GM12878 (cell line): ENCODE measurements around the gene CFAP70. TPM values are rescaled to one million over a fixed set of nuclear protein-coding genes. Genes with fewer than 3 reads are reported as not detected.

ENCODE experiments used
- ATAC-seq: fragments of 200-7000 bp; cut with Tn5 transposase; 3 replicates; pipeline ENCODE4 v1.9.1; 2020; ENCODE audit warnings: mild to moderate bottlenecking, moderate library complexity
- BruUV-seq: library from RNA; stranded (reverse); fragments of 400-500 nt; replicated peaks from 2 replicates; lab custom pipeline; 2021; lab: Mats Ljungman, UMichigan
- CTCF ChIA-PET: fragments of 300-600 bp; sonication (Branson Sonifier 250); formaldehyde crosslinking; extraction: SDS; loops from one replicate; lab custom pipeline; 2021; ENCODE audit warnings: inconsistent platforms; lab: Yijun Ruan, JAX
- POLR2A ChIA-PET: fragments of 350-600 bp; formaldehyde crosslinking; extraction: SDS; loops from one replicate; lab custom pipeline; 2021; ENCODE audit warnings: inconsistent platforms; lab: Charles Lee
- RAD21 ChIA-PET: fragments of 300-600 bp; sonication (Branson Sonifier 250); formaldehyde crosslinking; loops from one replicate; lab custom pipeline; 2023; ENCODE audit warnings: antibody characterized with exemption; ENCODE audit not compliant: unreplicated experiment; lab: Charles Lee
- SMC1A ChIA-PET: fragments of 300-600 bp; sonication (Branson Sonifier 250); formaldehyde crosslinking; loops from one replicate; lab custom pipeline; 2023; ENCODE audit not compliant: unreplicated experiment, uncharacterized antibody; lab: Charles Lee
- DNase-seq: peaks from one replicate; pipeline ENCODE4 v3.0.0-alpha.2; 2011; ENCODE audit warnings: low read depth, low spot score
- FAIRE-seq: peaks from 3 replicates; lab custom pipeline; 2011; peaks lifted over from hg19 to GRCh38; lab: Jason Lieb, UNC
- H2AFZ ChIP-seq: 2 replicates; pipeline ENCODE4 v1.6.0; 2011; ENCODE audit warnings: low read depth, low read length, control low read depth; ENCODE audit not compliant: control insufficient read depth
- H3K27ac ChIP-seq: 2 replicates; pipeline ENCODE4 v1.5.1; 2011; ENCODE audit warnings: control low read depth; ENCODE audit not compliant: control insufficient read depth, insufficient read depth
- H3K27me3 ChIP-seq, 2 experiments: replicated peaks in 1 of 2; 2 replicates each; pipeline versions ENCODE4 v1.6.0 to v1.6.1; 2011; ENCODE audit warnings: low read length in 1 of 2; ENCODE audit not compliant: control insufficient read depth in 2 of 2, insufficient read depth in 2 of 2
- H3K36me3 ChIP-seq, 2 experiments: 2 replicates each; pipeline ENCODE4 v1.5.1; 2011; ENCODE audit warnings: low read length in 1 of 2; ENCODE audit not compliant: control insufficient read depth in 2 of 2, insufficient read depth in 2 of 2
- H3K4me1 ChIP-seq: 2 replicates; pipeline ENCODE4 v1.6.1; 2011; ENCODE audit warnings: mild to moderate bottlenecking, low read length, moderate library complexity, mixed read lengths; ENCODE audit not compliant: control insufficient read depth, insufficient read depth
- H3K4me2 ChIP-seq: 2 replicates; pipeline ENCODE4 v1.6.0; 2011; ENCODE audit warnings: control low read depth; ENCODE audit not compliant: control insufficient read depth, insufficient read depth
- H3K4me3 ChIP-seq: fragments of 200-600 bp; sonication (generic); 2 replicates; pipeline ENCODE4 v1.5.1; 2016
- H3K79me2 ChIP-seq: 2 replicates; pipeline ENCODE4 v1.6.0; 2011; ENCODE audit warnings: low read length; ENCODE audit not compliant: control insufficient read depth, insufficient read depth
- H3K9ac ChIP-seq: 2 replicates; pipeline ENCODE4 v1.8.0; 2011; ENCODE audit warnings: low read length, control low read depth, mixed read lengths; ENCODE audit not compliant: control insufficient read depth, insufficient read depth
- H3K9me3 ChIP-seq: replicated peaks from 3 replicates; pipeline ENCODE4 v1.5.1; 2011; ENCODE audit warnings: mild to moderate bottlenecking, low read length; ENCODE audit not compliant: control insufficient read depth, insufficient read depth
- H4K20me1 ChIP-seq: 2 replicates; pipeline ENCODE4 v1.6.0; 2011; ENCODE audit not compliant: control insufficient read depth, insufficient read depth
- ATF2 ChIP-seq: IDR thresholded peaks from 2 replicates; pipeline ENCODE4 v1.6.1; 2012; ENCODE audit warnings: low read length, inconsistent platforms
- FOS ChIP-seq: IDR thresholded peaks from 3 replicates; pipeline ENCODE4 v1.6.1; 2011; ENCODE audit warnings: borderline replicate concordance; ENCODE audit not compliant: insufficient read length; ENCODE audit errors: extremely low read depth
- FOXK2 ChIP-seq: fragments of 450-650 bp; IDR thresholded peaks from 2 replicates; pipeline ENCODE4 v1.6.1; 2017; ENCODE audit warnings: mild to moderate bottlenecking, moderate library complexity
- FOXM1 ChIP-seq: IDR thresholded peaks from 2 replicates; pipeline ENCODE4 v1.6.1; 2012; ENCODE audit warnings: low read depth, mild to moderate bottlenecking, inconsistent platforms, low read length, moderate library complexity
- IRF5 ChIP-seq: fragments of 450-650 bp; IDR thresholded peaks from 2 replicates; pipeline ENCODE4 v1.6.1; 2017; ENCODE audit warnings: borderline replicate concordance
- MXI1 ChIP-seq: fragments of 150-350 bp; IDR thresholded peaks from 2 replicates; pipeline ENCODE4 v1.6.1; 2011; ENCODE audit warnings: low read depth, mild to moderate bottlenecking, inconsistent platforms, low read length, improper control_type of control experiment
- NR2C2 ChIP-seq: IDR thresholded peaks from 2 replicates; pipeline ENCODE4 v1.6.1; 2011; ENCODE audit warnings: borderline replicate concordance, low read depth; ENCODE audit not compliant: control insufficient read depth, insufficient read length
- NRF1 ChIP-seq: conservative IDR thresholded peaks from 2 replicates; pipeline ENCODE4 v1.6.1; 2011; ENCODE audit warnings: mild to moderate bottlenecking, low read depth, low read length, improper control_type of control experiment
- PML ChIP-seq: IDR thresholded peaks from 2 replicates; pipeline ENCODE4 v1.6.1; 2012; ENCODE audit warnings: low read length, inconsistent platforms
- POU2F2 ChIP-seq: IDR thresholded peaks from 3 replicates; pipeline ENCODE4 v1.6.1; 2011; ENCODE audit warnings: low read depth, mild to moderate bottlenecking, low read length, borderline replicate concordance
- RAD21 ChIP-seq: IDR thresholded peaks from 2 replicates; pipeline ENCODE4 v1.6.1; 2011; ENCODE audit warnings: mild to moderate bottlenecking, low read depth, low read length, moderate library complexity; ENCODE audit not compliant: insufficient read depth
- SIN3A ChIP-seq: IDR thresholded peaks from 2 replicates; pipeline ENCODE4 v1.6.1; 2012; ENCODE audit warnings: low read depth, low read length, improper control_type of control experiment
- SMC3 ChIP-seq: IDR thresholded peaks from 2 replicates; pipeline ENCODE4 v1.6.1; 2011; ENCODE audit warnings: low read length, improper control_type of control experiment, borderline replicate concordance
- STAT1 ChIP-seq: fragments of 450-650 bp; conservative IDR thresholded peaks from 2 replicates; pipeline ENCODE4 v1.6.1; 2014; ENCODE audit warnings: antibody characterized with exemption, mild to moderate bottlenecking
- SUPT20H ChIP-seq: IDR thresholded peaks from 2 replicates; pipeline ENCODE4 v1.6.1; 2011; ENCODE audit warnings: low read depth, mild to moderate bottlenecking, low read length, moderate library complexity, borderline replicate concordance; ENCODE audit not compliant: control insufficient read depth
- TARDBP ChIP-seq: IDR thresholded peaks from 2 replicates; pipeline ENCODE4 v1.6.1; 2016; ENCODE audit warnings: borderline replicate concordance
- WGBS: methylation state at CpG from one replicate; pipeline ENCODE4 v1.1.6; 2016; ENCODE audit warnings: low lambda C conversion rate; ENCODE audit not compliant: insufficient replicate concordance, insufficient coverage; ENCODE audit errors: missing lambda C conversion rate; 5-methylcytosine and 5-hydroxymethylcytosine counted together
- in situ Hi-C: fragments of 300-500 bp; cut with MboI; formaldehyde crosslinking; loops from 9 replicates; pipeline ENCODE4 v1.14.3; 2018; ENCODE audit warnings: mixed read lengths
- intact Hi-C: fragments of 100-400 bp; cut with micrococcal nuclease; formaldehyde crosslinking; loops from one replicate; pipeline ENCODE4 v1.14.2; 2022; ENCODE audit not compliant: unreplicated experiment
- polyA plus RNA-seq, 11 experiments: library from polyadenylated mRNA; depleted of rRNA in 4 of 11; unstranded in 6 of 11; stranded (reverse) in 5 of 11; fragments of >200 nt; fragmentation: Nextera tagmentation in 4 of 11; fragmentation: Illumina TruSeq in 1 of 11; extraction: Ambion mirVana in 4 of 11; extraction: Trizol in 1 of 11; gene quantifications; 1 replicate in 1 of 11; 2 replicates in 10 of 11; pipeline versions ENCODE4 v1.2.1 to v1.2.3, GENCODE V29; 2011 to 2016; ENCODE audit warnings: inconsistent platforms in 2 of 11, missing spikeins in 2 of 11, low read depth in 1 of 11
- total RNA-seq, 4 experiments: library from RNA; depleted of rRNA in 3 of 4; stranded (reverse); fragments of >200 nt in 3 of 4; fragmentation: Illumina TruSeq in 1 of 4; extraction: Trizol in 1 of 4; gene quantifications; 2 replicates each; pipeline versions ENCODE4 v1.2.1 to v1.2.3, GENCODE V29; 2013 to 2021

CFAP70 gene
- total and polyA plus RNA-seq, 10 of the 15 experiments (the other 5 are each of a cell fraction or from before 2014, with no cell fraction given): 0.21 to 1.1 (median 0.42) TPM

GRCh38 chr10:73401636-73402035 lies 43.0 kb upstream of the CFAP70 start:
- no peak overlapping the region for H3K4me2 ChIP-seq
- DNase-seq (no peak), ATAC-seq (no peak), FAIRE-seq (no peak)
- H3K27ac ChIP-seq: no peak overlapping the region
- no peaks in the 10 kb centered on the region for H3K27me3 ChIP-seq
- H3K79me2 ChIP-seq: peaks cover 41% of the 10 kb centered on the region
- H2AFZ ChIP-seq: no peak overlapping the region
- H3K36me3 ChIP-seq: peaks cover 4 to 10% of the 10 kb centered on the region in 2 experiments
- in situ Hi-C loops: no loop called here
- no peak overlapping the region for H3K9ac ChIP-seq
- H3K9me3 ChIP-seq: no peaks in the 10 kb centered on the region
- no peaks in the 10 kb centered on the region for H3K4me1 ChIP-seq
- no TSS peak for BruUV-seq
- SMC1A ChIA-PET: interaction anchor here (0.6 kb wide), 1 partner anchor 170 kb away, joined by 3 read pairs; no protein-coding TSS in a partner anchor
- CTCF ChIA-PET: no interaction called here
- intact Hi-C loops: no loop called here
- H3K4me3 ChIP-seq: no peak overlapping the region
- TF ChIP-seq PML: no peak
- no peak for TF ChIP-seq NR2C2
- TF ChIP-seq SMC3: no peak
- TF ChIP-seq FOXK2: no peak
- TF ChIP-seq ATF2: no peak
- TF ChIP-seq RAD21: no peak
- TF ChIP-seq IRF5: no peak
- TF ChIP-seq SUPT20H: no peak
- TF ChIP-seq MXI1: no peak
- TF ChIP-seq TARDBP: no peak
- TF ChIP-seq POU2F2: no peak
- no peak for TF ChIP-seq STAT1
- no peak for TF ChIP-seq FOS
- TF ChIP-seq FOXM1: no peak
- no peak for TF ChIP-seq SIN3A
- no peak for TF ChIP-seq NRF1
- RAD21 ChIA-PET: no interaction called here
- POLR2A ChIA-PET: interaction anchor here (0.6 kb wide), 3 partner anchors 11 to 136 kb away, joined by 3 to 5 read pairs (median 3); no protein-coding TSS in a partner anchor
- H4K20me1 ChIP-seq: no peaks in the 10 kb centered on the region
- WGBS: 90% methylated on average over 6 of the region's 6 CpGs
